Tibial artery (tissue), 4 donors: Measurements from ENCODE around the gene PRSS50.
A peak's percentile ranks its signal among the peaks of the same experiment; 100 is the strongest.

Experiments used
- DNase-seq, 2 donors: peaks; one replicate each; pipeline ENCODE4 v3.0.0-alpha.2; 2019
- H3K27ac ChIP-seq, 2 donors: fragments of 200-600 bp; sonication (generic) in 1 of 2; 1 replicate in 1 of 2; 2 replicates in 1 of 2; pipeline ENCODE4 v1.5.1; 2018 to 2019; ENCODE audit warnings: mild to moderate bottlenecking in 1 of 2
- H3K27me3 ChIP-seq, 2 donors: fragments of 200-600 bp; sonication (generic) in 1 of 2; one replicate each; pipeline versions ENCODE4 v1.5.1 to v1.6.0; 2016 to 2019
- H3K36me3 ChIP-seq, 3 donors: fragments of 200-600 bp; sonication (generic) in 2 of 3; one replicate each; pipeline ENCODE4 v1.5.1; 2016 to 2019; ENCODE audit warnings: mild to moderate bottlenecking in 2 of 3
- H3K4me1 ChIP-seq, 4 donors: fragments of 200-600 bp; sonication (generic) in 2 of 4; 1 replicate in 3 of 4; 2 replicates in 1 of 4; pipeline ENCODE4 v1.5.1; 2016 to 2019
- H3K4me3 ChIP-seq, 2 donors: fragments of 200-600 bp; sonication (generic) in 1 of 2; 1 replicate in 1 of 2; 2 replicates in 1 of 2; pipeline ENCODE4 v1.5.1; 2018 to 2019; ENCODE audit warnings: mild to moderate bottlenecking in 2 of 2
- H3K9me3 ChIP-seq, 3 donors: fragments of 200-600 bp; sonication (generic) in 1 of 3; one replicate each; pipeline ENCODE4 v1.5.1; 2016 to 2019
- CTCF ChIP-seq, 2 experiments: fragments of 200-600 bp in 1 of 2; fragments of 450-650 bp in 1 of 2; IDR thresholded peaks; one replicate each; pipeline ENCODE4 v1.5.1; 2017 to 2019; ENCODE audit warnings: antibody characterized with exemption in 2 of 2, mild to moderate bottlenecking in 1 of 2, moderate library complexity in 1 of 2
- intact Hi-C: fragments of 100-400 bp; cut with DNase I; formaldehyde crosslinking; loops from one replicate; pipeline ENCODE4 v1.15.0; 2023; ENCODE audit warnings: low total_unique reads

Gene PRSS50

GRCh38 chr3:46702246-46703012 is 15.2 kb downstream of the PRSS50 start:
- Histone ChIP-seq H3K36me3 (no peaks in the 10 kb centered on the region), H3K4me3 (no peak overlapping the region), H3K27me3 (no peaks in the 10 kb centered on the region), H3K4me1 (peaks cover 0 to 30% (median 24%) of the 10 kb centered on the region in 4 donors), H3K27ac (no peak overlapping the region), H3K9me3 (no peaks in the 10 kb centered on the region)
- no peak for TF ChIP-seq CTCF (IDR thresholded peaks at IDR 0.05)
- no peak for DNase-seq
- intact Hi-C loops = loop anchor here (10.0 kb wide), 2 partner anchors 152 to 292 kb away; no protein-coding TSS in a partner anchor

- H3K9me3 ChIP-seq = no peaks in the 10 kb centered on the region
- H3K27ac ChIP-seq = peak within 1 kb of the TSS; percentile 29 to 44
- no peak for DNase-seq
- H3K36me3 ChIP-seq = no peaks in the 10 kb centered on the region
- peak within 1 kb of the TSS; percentile 47 to 57 for H3K4me3 ChIP-seq
- no peak for TF ChIP-seq CTCF (IDR thresholded peaks at IDR 0.05)
- intact Hi-C loops = loop anchor here (10.0 kb wide), 2 partner anchors 153 to 293 kb away; no protein-coding TSS in a partner anchor
- peaks cover 1 to 41% (median 35%) of the 10 kb centered on the region in 4 donors for H3K4me1 ChIP-seq
- no peaks in the 10 kb centered on the region for H3K27me3 ChIP-seq
Observed at GRCh38 chr3:46701181-46701939, 16.3 kb downstream of the PRSS50 start, which contains the start of gene TMIE. Gene TMIE, plus strand, starts transcription at chr3:46701392. Its CDS starts 96 bp downstream, at chr3:46701488.

GRCh38 chr3:46700772-46701171 is 16.9 kb downstream of the PRSS50 start:
- intact Hi-C loops = loop anchor here (10.0 kb wide), 2 partner anchors 154 to 294 kb away; no protein-coding TSS in a partner anchor
- DNase-seq = peak in 1 of 2 donors; percentile 81

GRCh38 chr3:46699676-46700523 is 17.8 kb downstream of the PRSS50 start:
- Histone ChIP-seq H3K27ac (peak overlapping the region; percentile 29), H3K27me3 (no peaks in the 10 kb centered on the region), H3K36me3 (no peaks in the 10 kb centered on the region), H3K9me3 (no peaks in the 10 kb centered on the region), H3K4me1 (peaks cover 8 to 55% (median 49%) of the 10 kb centered on the region in 4 donors), H3K4me3 (no peak overlapping the region)
- intact Hi-C loops = loop anchor here (10.0 kb wide), 3 partner anchors 155 to 715 kb away; no protein-coding TSS in a partner anchor
- TF ChIP-seq CTCF (IDR thresholded peaks at IDR 0.05) = no peak
- DNase-seq = peak; percentile 75 to 83

More at GRCh38 chr3:46700772-46701171, 16.9 kb downstream of the PRSS50 start:
- H3K36me3 ChIP-seq = no peaks in the 10 kb centered on the region
- peak overlapping the region; percentile 29 to 44 for H3K27ac ChIP-seq
- no peak for TF ChIP-seq CTCF (IDR thresholded peaks at IDR 0.05)
- peak overlapping the region; percentile 47 to 57 for H3K4me3 ChIP-seq
- H3K27me3 ChIP-seq = no peaks in the 10 kb centered on the region
- peaks cover 7 to 47% (median 41%) of the 10 kb centered on the region in 4 donors for H3K4me1 ChIP-seq
- H3K9me3 ChIP-seq = no peaks in the 10 kb centered on the region
